Hepatocyte (in vitro differentiated cells): Measurements from ENCODE around the gene LY6G5C. TPM values are rescaled to one million over a fixed set of nuclear protein-coding genes. Genes with fewer than 3 reads are reported as not detected.

Experiments
- DNase-seq: peaks from one replicate; pipeline ENCODE4 v3.0.0-alpha.2; 2016; ENCODE audit warnings: low spot score
- H2AFZ ChIP-seq: fragments of 200-600 bp; sonication (generic); 2 replicates; pipeline ENCODE4 v1.6.0; 2016; ENCODE audit warnings: antibody characterized with exemption, mild to moderate bottlenecking
- H3K27ac ChIP-seq: fragments of 200-600 bp; sonication (generic); 2 replicates; pipeline ENCODE4 v1.5.1; 2016; ENCODE audit warnings: mild to moderate bottlenecking
- H3K27me3 ChIP-seq: fragments of 200-600 bp; sonication (generic); 2 replicates; pipeline ENCODE4 v1.6.1; 2016
- H3K36me3 ChIP-seq: fragments of 200-600 bp; sonication (generic); replicated peaks from 2 replicates; pipeline ENCODE4 v1.5.1; 2016; ENCODE audit warnings: low read depth; ENCODE audit not compliant: insufficient read depth
- H3K4me1 ChIP-seq: fragments of 200-600 bp; sonication (generic); 2 replicates; pipeline ENCODE4 v1.5.1; 2016; ENCODE audit warnings: mild to moderate bottlenecking, moderate library complexity; ENCODE audit not compliant: insufficient read depth
- H3K4me2 ChIP-seq: fragments of 200-600 bp; sonication (generic); 2 replicates; pipeline ENCODE4 v1.6.0; 2016
- H3K4me3 ChIP-seq: fragments of 200-600 bp; sonication (generic); 2 replicates; pipeline ENCODE4 v1.5.1; 2016; ENCODE audit warnings: mild to moderate bottlenecking
- H3K79me2 ChIP-seq: fragments of 200-600 bp; sonication (generic); 2 replicates; pipeline ENCODE4 v1.6.0; 2017; ENCODE audit warnings: mild to moderate bottlenecking
- H3K9me2 ChIP-seq: fragments of 200-600 bp; sonication (generic); replicated peaks from 2 replicates; pipeline ENCODE4 v1.6.0; 2017; ENCODE audit warnings: mild to moderate bottlenecking; ENCODE audit not compliant: insufficient read depth
- H3K9me3 ChIP-seq: fragments of 200-600 bp; sonication (generic); 2 replicates; pipeline ENCODE4 v1.5.1; 2016; ENCODE audit warnings: low read depth, mild to moderate bottlenecking
- H4K20me1 ChIP-seq: fragments of 200-600 bp; sonication (generic); 2 replicates; pipeline ENCODE4 v1.6.0; 2016; ENCODE audit warnings: mild to moderate bottlenecking; ENCODE audit not compliant: insufficient read depth, poor library complexity, severe bottlenecking
- EZH2 ChIP-seq: fragments of 200-600 bp; sonication (generic); IDR thresholded peaks from 2 replicates; pipeline ENCODE4 v1.6.1; 2016; ENCODE audit warnings: antibody characterized with exemption, mild to moderate bottlenecking, borderline replicate concordance
- EZH2phosphoT487 ChIP-seq: fragments of 200-600 bp; sonication (generic); IDR thresholded peaks from one replicate; pipeline ENCODE4 v1.6.1; 2018; ENCODE audit warnings: antibody characterized with exemption, mild to moderate bottlenecking, low read depth, moderate library complexity; ENCODE audit not compliant: unreplicated experiment, severe bottlenecking
- WGBS: methylation state at CpG from one replicate; pipeline ENCODE4 v1.1.6; 2016; ENCODE audit warnings: low lambda C conversion rate; ENCODE audit errors: missing lambda C conversion rate; 5-methylcytosine and 5-hydroxymethylcytosine counted together
- polyA plus RNA-seq: library from polyadenylated mRNA; unstranded; fragments of >200 nt; fragmentation: Nextera tagmentation; extraction: Ambion mirVana; gene quantifications from 2 replicates; pipeline ENCODE4 v1.2.1, GENCODE V29; 2016
- total RNA-seq: library from RNA; depleted of rRNA; stranded (reverse); fragments of >200 nt; gene quantifications from 2 replicates; pipeline ENCODE4 v1.2.3, GENCODE V29; 2014
- TF ChIP-seq, protein P1 (sequence below): fragments of 200-600 bp; sonication (generic); IDR thresholded peaks from 2 replicates; pipeline ENCODE4 v1.5.1; 2016; ENCODE audit warnings: antibody characterized with exemption, mild to moderate bottlenecking; ENCODE audit not compliant: poor library complexity

Gene LY6G5C
- total and polyA plus RNA-seq, 2 experiments from 2014 or later: 0.63 TPM; not detected in 1

DNA sequence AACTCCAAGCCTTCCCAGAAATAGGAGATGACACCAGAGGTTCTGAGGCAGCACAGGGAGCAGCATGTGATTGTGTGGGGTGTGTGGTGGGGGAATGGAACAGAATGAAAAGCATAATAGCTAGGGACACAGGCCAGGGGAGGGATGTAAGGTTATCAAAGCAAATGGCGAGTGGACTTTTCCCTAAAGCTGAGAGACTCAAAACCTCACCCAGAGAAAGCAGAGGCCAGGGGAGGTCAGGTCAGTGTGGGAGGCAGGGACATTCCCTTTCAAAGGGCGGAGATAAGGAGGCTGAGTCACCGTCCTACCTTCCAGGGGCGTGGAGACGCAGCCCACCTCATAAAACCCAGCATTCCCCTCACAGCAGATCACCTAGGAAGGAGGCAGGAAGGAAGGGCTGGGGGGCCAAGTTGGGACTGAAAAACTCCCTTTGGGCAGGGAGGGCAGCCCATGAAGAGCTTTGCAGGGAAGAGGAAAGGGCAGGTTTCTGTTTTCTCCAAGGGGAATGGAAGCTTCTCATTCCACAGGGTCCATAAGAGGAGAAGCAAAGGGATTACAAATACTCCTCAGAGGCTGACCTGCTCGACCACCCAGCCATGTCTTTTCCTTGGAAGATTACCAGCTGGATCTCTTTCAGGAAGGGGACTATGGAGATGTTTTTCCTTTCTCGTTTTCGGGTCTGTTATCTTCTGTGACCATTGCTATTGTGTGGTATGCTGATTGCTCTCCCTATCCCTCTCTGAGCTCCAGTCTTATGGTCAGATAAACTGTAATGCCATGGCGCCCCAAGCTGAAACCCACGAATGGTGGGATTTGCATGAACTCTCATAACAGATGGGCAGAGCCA lies 9.6 kb upstream of the LY6G5C start:
- Histone ChIP-seq H4K20me1 (no peaks in the 10 kb centered on the region), H3K36me3 (no peaks in the 10 kb centered on the region), H3K4me3 (no peak overlapping the region), H3K27me3 (no peaks in the 10 kb centered on the region), H2AFZ (no peak overlapping the region), H3K4me1 (peaks cover 6% of the 10 kb centered on the region), H3K9me3 (no peaks in the 10 kb centered on the region), H3K4me2 (peak overlapping the region; percentile 62), H3K79me2 (no peaks in the 10 kb centered on the region), H3K9me2 (no peaks in the 10 kb centered on the region), H3K27ac (peak overlapping the region; percentile 94)
- no peak for TF ChIP-seq EZH2
- TF ChIP-seq, protein P1, sequence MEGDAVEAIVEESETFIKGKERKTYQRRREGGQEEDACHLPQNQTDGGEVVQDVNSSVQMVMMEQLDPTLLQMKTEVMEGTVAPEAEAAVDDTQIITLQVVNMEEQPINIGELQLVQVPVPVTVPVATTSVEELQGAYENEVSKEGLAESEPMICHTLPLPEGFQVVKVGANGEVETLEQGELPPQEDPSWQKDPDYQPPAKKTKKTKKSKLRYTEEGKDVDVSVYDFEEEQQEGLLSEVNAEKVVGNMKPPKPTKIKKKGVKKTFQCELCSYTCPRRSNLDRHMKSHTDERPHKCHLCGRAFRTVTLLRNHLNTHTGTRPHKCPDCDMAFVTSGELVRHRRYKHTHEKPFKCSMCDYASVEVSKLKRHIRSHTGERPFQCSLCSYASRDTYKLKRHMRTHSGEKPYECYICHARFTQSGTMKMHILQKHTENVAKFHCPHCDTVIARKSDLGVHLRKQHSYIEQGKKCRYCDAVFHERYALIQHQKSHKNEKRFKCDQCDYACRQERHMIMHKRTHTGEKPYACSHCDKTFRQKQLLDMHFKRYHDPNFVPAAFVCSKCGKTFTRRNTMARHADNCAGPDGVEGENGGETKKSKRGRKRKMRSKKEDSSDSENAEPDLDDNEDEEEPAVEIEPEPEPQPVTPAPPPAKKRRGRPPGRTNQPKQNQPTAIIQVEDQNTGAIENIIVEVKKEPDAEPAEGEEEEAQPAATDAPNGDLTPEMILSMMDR: no peak
- no peak for TF ChIP-seq EZH2phosphoT487
- peak; percentile 79 for DNase-seq
- 51% methylated on average over 10 of the region's 10 CpGs for WGBS

DNA sequence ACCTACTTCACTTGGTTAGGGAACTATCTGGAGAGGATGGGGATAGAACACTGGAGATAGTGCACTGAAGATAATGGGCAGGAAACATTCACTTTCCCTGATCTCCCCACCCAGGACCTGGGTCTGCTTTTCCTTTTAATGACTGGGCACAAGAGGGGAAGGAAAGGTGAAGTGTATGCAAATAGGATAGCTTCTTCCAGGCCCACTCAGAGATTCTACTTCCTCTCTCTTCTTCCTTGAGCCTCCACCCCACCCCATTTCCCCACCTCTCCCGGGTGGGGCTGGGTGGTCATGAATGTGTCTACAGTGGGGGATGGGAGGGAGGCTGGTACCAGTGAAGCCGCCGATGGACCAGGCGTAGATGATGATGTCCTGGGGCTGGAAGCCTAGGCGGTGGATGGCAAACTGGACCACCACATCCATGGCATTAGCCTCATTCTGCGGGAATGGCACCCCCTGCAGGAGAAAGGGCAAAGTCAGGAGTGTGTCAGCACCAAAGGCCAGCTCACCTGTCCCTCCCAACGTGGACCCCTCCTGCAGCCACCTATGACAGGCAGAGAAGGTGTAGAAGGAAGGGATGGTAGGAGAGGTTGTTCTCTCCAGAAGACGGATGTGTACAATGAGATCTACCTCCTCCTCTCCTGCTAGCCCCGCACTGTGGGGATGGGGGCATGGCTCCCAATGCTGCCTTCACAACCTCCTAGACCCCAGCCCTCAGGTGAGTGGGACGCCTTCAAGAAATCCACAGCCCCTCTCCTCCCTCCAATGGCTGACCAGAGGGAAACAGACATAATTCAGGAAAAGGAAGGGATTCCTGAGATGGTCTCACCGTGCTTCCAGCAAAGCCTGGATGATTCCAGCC lies 8.6 kb upstream of the LY6G5C start:
- WGBS: 77% methylated on average over 8 of the region's 11 CpGs
- peak overlapping the region; percentile 94 for H3K27ac ChIP-seq
- TF ChIP-seq EZH2phosphoT487: no peak
- DNase-seq: no peak
- H3K4me2 ChIP-seq: peak overlapping the region; percentile 62
- no peaks in the 10 kb centered on the region for H3K27me3 ChIP-seq
- no peaks in the 10 kb centered on the region for H3K9me3 ChIP-seq
- H3K79me2 ChIP-seq: no peaks in the 10 kb centered on the region
- H3K36me3 ChIP-seq: no peaks in the 10 kb centered on the region
- H2AFZ ChIP-seq: no peak overlapping the region
- H4K20me1 ChIP-seq: no peaks in the 10 kb centered on the region
- no peak overlapping the region for H3K4me3 ChIP-seq
- peaks cover 6% of the 10 kb centered on the region for H3K4me1 ChIP-seq
- H3K9me2 ChIP-seq: no peaks in the 10 kb centered on the region

DNA sequence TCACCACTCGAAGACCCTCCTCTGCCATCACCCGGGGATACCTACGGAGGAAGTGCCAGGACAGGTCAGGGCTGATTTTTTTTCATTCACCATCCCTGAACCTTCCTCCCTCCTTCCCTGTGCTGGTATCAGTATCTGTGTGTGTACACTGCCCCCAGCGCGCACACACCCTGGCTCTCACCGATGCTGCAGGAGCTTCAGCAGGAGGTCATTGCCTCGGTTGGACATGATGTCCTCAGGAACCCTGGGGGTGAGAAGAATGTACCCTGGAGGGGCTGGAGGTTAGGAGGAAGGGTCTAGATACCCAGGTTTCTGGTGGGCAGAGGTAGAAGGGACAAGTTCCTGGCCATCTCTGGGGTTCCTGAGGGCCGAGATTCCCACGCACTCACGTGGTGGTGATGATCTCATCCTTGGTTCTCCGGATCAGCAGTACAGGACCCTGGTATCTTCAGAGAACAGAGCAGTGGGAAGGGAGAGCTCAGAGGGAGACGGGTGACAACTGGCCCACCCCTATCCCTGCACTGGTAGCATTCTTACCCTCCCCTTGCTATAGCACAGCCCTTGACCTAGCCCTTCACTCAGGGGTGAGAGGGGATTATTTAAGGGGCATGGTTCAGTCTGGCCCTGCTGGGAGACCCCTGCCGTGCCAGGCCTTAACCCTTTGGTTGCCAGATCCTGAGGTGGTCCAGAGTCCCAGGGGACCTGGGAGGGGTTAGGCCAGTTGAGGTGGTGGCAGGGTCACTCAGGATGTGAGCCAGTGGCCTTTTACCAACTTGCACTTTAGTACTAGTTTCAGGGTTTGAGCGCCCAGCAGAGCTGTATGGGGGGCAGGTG lies 7.2 kb upstream of the LY6G5C start:
- Histone ChIP-seq H3K4me1 (peaks cover 6% of the 10 kb centered on the region), H3K27ac (no peak overlapping the region), H3K4me2 (no peak overlapping the region), H3K9me2 (no peaks in the 10 kb centered on the region), H3K9me3 (no peaks in the 10 kb centered on the region), H4K20me1 (no peaks in the 10 kb centered on the region), H3K4me3 (no peak overlapping the region), H3K79me2 (no peaks in the 10 kb centered on the region), H3K36me3 (no peaks in the 10 kb centered on the region), H2AFZ (no peak overlapping the region), H3K27me3 (no peaks in the 10 kb centered on the region)
- TF ChIP-seq EZH2phosphoT487: no peak
- no peak for TF ChIP-seq EZH2
- TF ChIP-seq, protein P1: no peak
- no peak for DNase-seq
- 90% methylated on average over 13 of the region's 14 CpGs for WGBS
